HTR-8/SVneo (cell line): ENCODE data around the gene PRG2.
"Not testable (repeated sequence)": the region's sequence is repeated elsewhere in the genome, so short reads cannot be mapped to it uniquely, and the experiment has no call there.

ENCODE experiments used
- DNase-seq: peaks from one replicate; pipeline ENCODE4 v3.0.0; 2011; ENCODE audit warnings: low spot score, mixed read lengths; ENCODE audit not compliant: insufficient read length
- FAIRE-seq: peaks from 2 replicates; lab custom pipeline; 2011; peaks lifted over from hg19 to GRCh38; lab: Jason Lieb, UNC

The PRG2 gene

DNA sequence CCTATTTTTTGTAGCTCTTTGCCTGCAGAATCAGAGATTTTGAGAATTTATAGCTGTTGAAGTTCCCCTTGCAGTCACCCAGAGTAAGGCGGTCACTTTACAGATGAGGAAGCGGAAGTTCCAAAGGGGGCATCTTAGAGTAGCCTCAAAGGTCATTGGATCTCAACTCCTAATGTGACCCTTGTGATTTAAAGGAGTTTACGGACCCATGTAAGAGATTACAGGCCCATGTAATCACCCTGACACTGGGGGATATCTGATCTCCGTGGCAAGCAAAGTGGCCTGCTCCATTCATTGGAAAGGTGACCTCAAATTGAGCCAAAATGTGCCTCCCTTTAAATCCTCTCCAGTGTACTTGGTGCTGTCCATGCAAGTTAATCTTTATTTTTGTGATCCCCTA lies 36.6 kb downstream of the PRG2 start:
- no peak for DNase-seq
- FAIRE-seq, result no peak

GRCh38 chr11:57353446-57353845 lies 37.0 kb downstream of the PRG2 start:
- FAIRE-seq (no peak), DNase-seq (no peak)

GRCh38 chr11:57353036-57353435 lies 37.4 kb downstream of the PRG2 start:
- FAIRE-seq (no peak), DNase-seq (no peak)

- FAIRE-seq, result no peak
These were observed 40.8 kb downstream of the PRG2 start for GRCh38 chr11:57349491-57350274.

GRCh38 chr11:57348636-57349313 lies 41.7 kb downstream of the PRG2 start:
- DNase-seq (no peak), FAIRE-seq (no peak)

More at GRCh38 chr11:57349491-57350274, 40.8 kb downstream of the PRG2 start:
- DNase-seq, result peak; percentile 69

DNA sequence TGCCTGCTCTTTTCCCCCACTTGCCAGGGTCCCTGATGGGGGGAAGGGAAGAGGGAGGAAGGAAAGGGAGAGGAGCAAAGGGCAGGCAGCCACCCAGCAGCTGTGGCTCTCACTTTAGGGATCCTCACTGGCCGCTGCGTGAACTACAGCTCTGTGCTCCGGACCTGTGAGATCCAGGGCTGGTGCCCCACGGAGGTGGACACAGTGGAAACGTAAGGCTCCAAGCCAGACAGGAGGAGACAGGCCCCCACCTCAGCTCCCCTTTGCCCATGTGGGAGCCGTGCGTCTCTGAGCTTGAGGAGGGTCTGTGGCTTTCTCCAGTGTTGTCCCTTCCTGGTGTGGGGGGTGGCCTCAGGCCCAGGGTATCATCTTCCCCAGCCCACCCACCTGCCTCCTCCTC lies 42.4 kb downstream of the PRG2 start:
- no peak for FAIRE-seq
- DNase-seq, result no peak

DNA sequence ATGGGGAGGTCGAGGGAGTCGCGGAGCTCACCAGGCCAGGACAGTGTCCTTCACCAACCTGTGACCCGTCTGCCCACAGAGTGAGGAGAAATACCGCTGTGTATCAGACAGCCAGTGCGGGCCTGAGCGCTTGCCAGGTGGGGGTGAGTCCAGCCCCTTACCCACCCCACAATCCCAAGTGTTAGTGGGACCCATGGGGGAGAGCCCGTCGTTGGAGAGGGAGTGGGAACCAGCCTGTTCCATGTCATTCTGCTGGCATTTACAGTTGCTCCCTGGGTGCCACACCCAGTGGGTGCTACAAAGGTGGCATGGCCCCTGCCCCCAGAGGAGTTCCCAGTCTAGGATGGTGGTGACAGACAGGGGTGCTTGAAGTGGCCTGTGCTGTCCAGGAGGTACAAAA lies 43.1 kb downstream of the PRG2 start:
- no peak for DNase-seq
- FAIRE-seq, result no peak

DNA sequence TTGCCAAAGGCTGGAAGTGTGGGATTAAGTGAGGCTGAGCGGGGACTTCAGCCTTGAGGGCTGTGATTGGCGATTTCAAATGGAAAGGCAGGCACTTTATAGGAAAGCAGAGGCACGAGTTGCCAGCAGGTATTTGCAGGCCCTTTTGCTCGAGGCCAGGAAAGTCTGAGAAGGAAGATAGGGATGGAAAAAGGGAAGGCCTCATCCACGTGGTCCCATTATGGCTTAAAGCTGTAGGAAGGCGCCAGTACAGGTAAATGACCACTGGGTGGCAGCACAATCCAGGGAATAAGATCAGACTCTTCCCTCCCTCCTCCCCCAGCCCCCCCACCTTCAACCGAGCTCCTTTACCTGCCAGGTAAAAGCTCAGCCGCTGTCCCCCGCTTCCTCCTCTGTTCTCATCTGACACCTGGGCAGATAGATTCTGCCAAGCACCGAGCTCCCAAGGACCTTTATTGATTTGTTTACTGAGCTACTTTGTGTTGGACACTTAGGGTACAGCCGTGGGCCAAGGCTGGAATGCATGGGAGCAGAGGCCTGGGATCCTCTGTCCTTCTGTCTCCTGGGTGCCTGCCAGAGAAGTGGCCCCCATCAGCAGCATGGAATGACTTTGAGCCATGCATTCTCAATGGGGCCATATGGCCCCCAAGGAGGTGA lies 44.8 kb downstream of the PRG2 start:
- FAIRE-seq (no peak), DNase-seq (peak; percentile 64)

- no peak for DNase-seq
- no peak for FAIRE-seq
These were observed 45.6 kb downstream of the PRG2 start for GRCh38 chr11:57344826-57345225.

DNA sequence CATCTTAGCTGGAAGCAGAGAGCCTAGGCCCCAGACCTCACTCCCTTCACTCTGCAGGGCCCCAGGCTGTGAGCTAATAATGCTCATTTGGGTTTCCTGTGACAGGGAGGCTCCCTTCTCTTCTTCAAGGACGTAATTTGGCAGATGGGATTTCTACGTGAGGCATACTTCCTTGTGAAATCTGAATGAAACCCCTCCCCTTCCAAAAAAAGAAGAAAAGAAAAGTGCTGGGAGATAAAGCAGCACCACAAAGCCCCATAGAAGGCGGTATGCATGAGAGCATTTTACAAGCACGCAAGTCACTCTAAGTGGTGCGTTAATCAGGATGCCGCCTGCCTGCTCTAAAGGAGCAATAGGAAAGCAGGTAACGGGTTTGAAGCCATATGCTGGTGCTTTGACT lies 46.6 kb downstream of the PRG2 start:
- DNase-seq (no peak), FAIRE-seq (no peak)

GRCh38 chr11:57342702-57343101 lies 47.7 kb downstream of the PRG2 start:
- no peak for DNase-seq
- FAIRE-seq, result no peak

GRCh38 chr11:57341250-57341808 lies 49.1 kb downstream of the PRG2 start:
- FAIRE-seq, result no peak
- DNase-seq, result no peak

DNA sequence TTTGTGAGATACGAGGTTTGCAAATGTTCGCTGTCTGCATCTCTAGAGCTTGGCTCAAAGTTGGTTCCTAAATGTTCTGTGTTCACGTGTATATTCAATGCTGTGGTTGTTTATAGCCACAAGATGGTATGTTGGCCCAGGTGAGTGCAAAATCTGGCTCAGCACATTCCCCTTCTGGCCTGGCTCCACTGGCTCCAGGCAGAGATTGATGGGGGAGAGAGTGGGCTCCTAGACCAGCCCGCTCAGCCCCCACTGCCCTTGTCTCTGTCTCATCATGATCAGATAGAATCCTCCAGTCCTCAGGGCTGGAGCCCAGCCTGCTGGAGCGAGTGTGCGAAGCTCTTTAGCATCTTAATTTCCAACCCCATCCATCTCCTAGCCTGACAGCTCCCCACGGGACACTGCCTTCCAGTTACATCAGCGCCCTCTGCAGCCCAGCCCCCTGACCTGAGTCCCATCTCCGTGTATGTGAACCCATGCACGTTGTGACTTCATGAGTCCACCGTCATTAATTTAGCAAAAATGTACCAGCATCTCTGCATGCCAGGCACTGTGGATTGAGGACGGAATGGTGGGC lies 50.3 kb downstream of the PRG2 start:
- FAIRE-seq (no peak), DNase-seq (no peak)

- FAIRE-seq (no peak), DNase-seq (no peak)
These were observed 51.1 kb downstream of the PRG2 start for GRCh38 chr11:57339328-57339727.

DNA sequence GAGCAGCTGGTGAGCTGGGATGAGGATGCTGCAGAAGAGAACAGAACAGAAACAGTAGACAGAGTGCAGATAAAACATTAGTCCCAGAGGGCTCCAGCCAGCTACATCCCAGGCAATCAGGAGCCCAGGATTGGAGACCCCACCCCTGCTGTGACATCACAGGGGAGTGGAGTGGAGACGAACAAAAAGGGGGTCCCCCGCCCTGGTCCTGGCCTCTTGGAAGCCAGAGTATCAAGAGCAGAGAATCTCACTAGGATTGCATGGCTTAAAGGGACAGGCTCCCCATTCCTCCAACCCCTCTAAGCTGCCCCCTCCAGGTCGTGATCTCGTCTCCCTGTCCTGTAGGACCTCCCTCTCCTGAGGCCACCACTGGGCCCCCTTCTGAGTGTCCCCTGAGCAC lies 52.3 kb downstream of the PRG2 start, which contains the start of gene P2RX3:
Gene P2RX3, plus strand, starts transcription at position 211 of the 400 bp plus-strand sequence. CDS start 199 bp downstream, outside the sequence.
- FAIRE-seq, result no peak

GRCh38 chr11:57336856-57337255 lies 53.6 kb downstream of the PRG2 start:
- FAIRE-seq, DNase-seq: not testable (repeated sequence)

More for the DNA sequence above, 52.3 kb downstream of the PRG2 start, which contains the start of gene P2RX3:
- DNase-seq, result no peak
